Brain microvascular endothelial cell (primary cell): ENCODE measurements around the gene TAC4.

Source experiments
- DNase-seq: peaks from one replicate; pipeline ENCODE4 v3.0.0-alpha.2; 2020
- H3K27ac ChIP-seq: fragments of 250-450 bp; sonication (Bioruptor Pico); 2 replicates; pipeline ENCODE4 v1.5.1; 2020; ENCODE audit warnings: mild to moderate bottlenecking, moderate library complexity
- H3K27me3 ChIP-seq: fragments of 250-450 bp; sonication (Bioruptor Pico); replicated peaks from 2 replicates; pipeline ENCODE4 v1.5.1; 2020; ENCODE audit warnings: mild to moderate bottlenecking
- H3K36me3 ChIP-seq: fragments of 250-450 bp; sonication (Bioruptor Pico); replicated peaks from 2 replicates; pipeline ENCODE4 v1.5.1; 2020; ENCODE audit warnings: mild to moderate bottlenecking
- H3K4me3 ChIP-seq: 2 replicates; pipeline ENCODE4 v1.5.1; 2011; ENCODE audit warnings: low read depth, mild to moderate bottlenecking, control low read depth, low read length, moderate library complexity
- in situ Hi-C: cut with HindIII; loops from 2 replicates; pipeline ENCODE4 v1.10.0; 2017; ENCODE audit warnings: low sequenced_read_pairs, low pct_ligation_motif_present
- TF ChIP-seq, protein P1 (sequence below): IDR thresholded peaks from 2 replicates; pipeline ENCODE4 v1.5.1; 2011; ENCODE audit warnings: low read depth, mild to moderate bottlenecking, moderate library complexity, low read length, control low read depth, inconsistent platforms; ENCODE audit errors: missing control alignments

TAC4 gene

DNA sequence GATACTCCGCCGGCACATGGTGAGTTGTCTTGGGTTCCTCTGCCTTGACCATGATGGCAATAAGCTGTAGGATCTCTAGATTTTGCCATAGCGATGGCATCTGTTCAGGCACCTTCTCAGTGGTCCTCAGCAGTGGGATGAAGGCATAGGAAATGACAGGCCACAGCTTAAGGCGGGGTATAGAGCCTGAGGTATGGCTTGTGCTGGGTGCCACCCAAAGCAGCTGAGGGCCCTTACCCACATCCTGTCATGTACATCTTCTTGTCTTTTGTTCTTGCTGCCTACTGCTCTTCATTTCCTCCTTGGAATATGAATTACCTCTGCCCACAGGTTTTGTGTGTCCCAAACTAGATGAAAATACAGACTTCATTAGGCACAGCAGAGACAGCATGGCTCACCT is 29.9 kb downstream of the TAC4 start:
- TF ChIP-seq, protein P1, sequence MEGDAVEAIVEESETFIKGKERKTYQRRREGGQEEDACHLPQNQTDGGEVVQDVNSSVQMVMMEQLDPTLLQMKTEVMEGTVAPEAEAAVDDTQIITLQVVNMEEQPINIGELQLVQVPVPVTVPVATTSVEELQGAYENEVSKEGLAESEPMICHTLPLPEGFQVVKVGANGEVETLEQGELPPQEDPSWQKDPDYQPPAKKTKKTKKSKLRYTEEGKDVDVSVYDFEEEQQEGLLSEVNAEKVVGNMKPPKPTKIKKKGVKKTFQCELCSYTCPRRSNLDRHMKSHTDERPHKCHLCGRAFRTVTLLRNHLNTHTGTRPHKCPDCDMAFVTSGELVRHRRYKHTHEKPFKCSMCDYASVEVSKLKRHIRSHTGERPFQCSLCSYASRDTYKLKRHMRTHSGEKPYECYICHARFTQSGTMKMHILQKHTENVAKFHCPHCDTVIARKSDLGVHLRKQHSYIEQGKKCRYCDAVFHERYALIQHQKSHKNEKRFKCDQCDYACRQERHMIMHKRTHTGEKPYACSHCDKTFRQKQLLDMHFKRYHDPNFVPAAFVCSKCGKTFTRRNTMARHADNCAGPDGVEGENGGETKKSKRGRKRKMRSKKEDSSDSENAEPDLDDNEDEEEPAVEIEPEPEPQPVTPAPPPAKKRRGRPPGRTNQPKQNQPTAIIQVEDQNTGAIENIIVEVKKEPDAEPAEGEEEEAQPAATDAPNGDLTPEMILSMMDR = no peak
- no peak overlapping the region for H3K4me3 ChIP-seq
- H3K27ac ChIP-seq = no peak overlapping the region
- in situ Hi-C loops = no loop called here
- no peak for DNase-seq
- no peaks in the 10 kb centered on the region for H3K27me3 ChIP-seq
- peaks cover 32% of the 10 kb centered on the region for H3K36me3 ChIP-seq

DNA sequence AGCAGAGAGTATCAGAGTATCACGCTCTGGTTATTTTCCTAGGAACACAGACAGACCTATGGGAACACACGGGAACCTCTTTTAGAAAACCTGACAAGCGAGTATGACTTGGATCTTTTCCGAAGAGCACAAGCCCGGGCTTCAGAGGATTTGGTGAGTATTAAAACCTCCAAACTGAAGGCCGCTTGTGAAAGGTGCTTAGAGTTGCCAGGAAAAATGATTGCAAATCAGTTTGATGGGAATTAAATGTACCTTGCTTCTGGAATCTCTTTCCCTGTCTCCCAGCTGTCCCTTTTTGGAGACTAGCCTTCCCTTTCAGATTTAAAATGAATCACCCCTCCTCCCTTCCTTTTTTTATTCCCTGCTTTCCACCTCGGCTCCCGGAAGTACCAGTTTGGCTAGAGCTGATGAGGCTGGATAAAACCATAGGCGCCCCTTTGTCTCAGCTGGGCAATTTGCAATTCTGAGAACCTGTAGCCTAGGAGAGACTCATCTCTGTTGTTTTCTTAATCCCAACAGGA is 32.0 kb downstream of the TAC4 start:
- no peak overlapping the region for H3K4me3 ChIP-seq
- H3K27ac ChIP-seq = no peak overlapping the region
- H3K36me3 ChIP-seq = peaks cover 21% of the 10 kb centered on the region
- DNase-seq = no peak
- TF ChIP-seq, protein P1 = no peak
- no peaks in the 10 kb centered on the region for H3K27me3 ChIP-seq
- in situ Hi-C loops = no loop called here

DNA sequence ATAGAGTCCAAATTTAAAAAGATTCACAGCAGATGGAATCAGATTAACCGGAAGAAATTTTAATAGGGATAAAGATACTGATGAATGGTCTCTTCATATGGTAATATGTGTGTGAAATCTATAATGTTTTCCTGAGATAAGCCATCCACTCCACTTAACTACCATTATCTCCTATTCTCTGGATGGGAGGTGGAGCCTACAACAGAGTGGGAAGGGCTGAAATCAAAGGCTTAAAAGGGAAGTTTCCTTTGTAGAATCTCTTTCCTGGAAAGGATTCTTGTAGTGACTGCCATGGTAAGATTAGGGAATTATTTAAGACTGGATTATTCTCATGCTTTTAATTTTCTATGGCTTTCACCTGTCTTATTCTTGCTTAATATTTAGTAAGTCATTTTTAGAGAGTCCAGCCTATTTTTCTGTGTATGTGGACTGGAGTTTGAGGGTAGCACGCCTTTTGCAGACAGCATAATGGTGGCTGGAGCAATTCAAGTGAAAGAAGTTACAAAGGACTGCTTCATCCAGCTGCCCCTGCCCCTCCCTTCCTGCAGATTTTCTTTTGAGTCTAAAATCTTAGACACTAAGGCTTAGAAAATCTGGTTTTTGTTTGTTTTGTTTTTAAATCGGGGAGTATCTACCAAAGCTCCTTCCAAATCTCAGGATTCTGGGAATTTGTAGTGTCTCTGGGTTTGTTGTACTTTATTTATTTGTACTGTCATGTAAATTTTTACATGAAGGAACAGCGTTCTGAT is 32.9 kb downstream of the TAC4 start:
- no peaks in the 10 kb centered on the region for H3K27me3 ChIP-seq
- no peak for DNase-seq
- no peak overlapping the region for H3K27ac ChIP-seq
- TF ChIP-seq, protein P1 = no peak
- peaks cover 21% of the 10 kb centered on the region for H3K36me3 ChIP-seq
- in situ Hi-C loops = no loop called here
- H3K4me3 ChIP-seq = no peak overlapping the region

DNA sequence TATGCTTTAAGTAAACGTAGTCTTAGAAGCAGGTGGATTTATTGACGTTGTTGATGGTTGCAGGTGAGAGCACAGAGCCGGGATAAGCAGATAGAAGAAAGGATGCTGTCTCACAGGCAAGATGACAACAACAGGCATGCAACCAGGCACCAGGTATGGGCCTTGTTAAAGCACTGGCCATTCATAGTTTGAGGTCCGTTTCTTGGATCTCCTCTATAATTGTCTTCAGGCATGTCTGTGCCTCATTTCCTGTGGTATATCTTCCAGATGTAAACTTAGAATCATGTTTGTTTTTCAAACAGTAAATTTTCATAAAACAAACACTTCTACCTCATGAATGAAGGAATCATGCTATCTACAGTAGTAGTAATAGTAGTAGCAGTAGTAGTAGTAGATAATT is 38.8 kb downstream of the TAC4 start:
- peaks cover 18% of the 10 kb centered on the region for H3K36me3 ChIP-seq
- in situ Hi-C loops = no loop called here
- H3K4me3 ChIP-seq = no peak overlapping the region
- no peaks in the 10 kb centered on the region for H3K27me3 ChIP-seq
- DNase-seq = no peak
- H3K27ac ChIP-seq = no peak overlapping the region
- TF ChIP-seq, protein P1 = no peak

DNA sequence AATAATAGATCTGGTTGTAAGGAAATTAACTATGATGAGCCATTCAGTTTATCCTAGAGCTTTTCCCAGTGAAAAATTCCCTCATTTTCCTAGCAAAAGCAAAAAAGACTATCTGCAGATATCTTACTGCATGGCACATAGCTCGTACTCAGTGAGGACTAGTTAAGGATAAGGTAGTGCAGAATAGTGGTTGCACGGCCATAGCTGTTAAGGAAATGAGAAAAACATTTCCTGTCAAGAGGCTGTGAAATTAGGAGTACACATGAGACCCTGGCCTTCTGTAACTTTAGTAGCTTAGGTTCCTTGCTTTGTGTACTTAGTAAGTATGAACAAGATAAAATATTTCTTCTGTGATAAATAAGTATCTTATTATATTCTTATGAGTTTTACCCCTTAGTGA is 49.1 kb downstream of the TAC4 start:
- H3K4me3 ChIP-seq = no peak overlapping the region
- no peaks in the 10 kb centered on the region for H3K27me3 ChIP-seq
- DNase-seq = no peak
- in situ Hi-C loops = no loop called here
- TF ChIP-seq, protein P1 = no peak
- no peak overlapping the region for H3K27ac ChIP-seq
- H3K36me3 ChIP-seq = peaks cover 29% of the 10 kb centered on the region

DNA sequence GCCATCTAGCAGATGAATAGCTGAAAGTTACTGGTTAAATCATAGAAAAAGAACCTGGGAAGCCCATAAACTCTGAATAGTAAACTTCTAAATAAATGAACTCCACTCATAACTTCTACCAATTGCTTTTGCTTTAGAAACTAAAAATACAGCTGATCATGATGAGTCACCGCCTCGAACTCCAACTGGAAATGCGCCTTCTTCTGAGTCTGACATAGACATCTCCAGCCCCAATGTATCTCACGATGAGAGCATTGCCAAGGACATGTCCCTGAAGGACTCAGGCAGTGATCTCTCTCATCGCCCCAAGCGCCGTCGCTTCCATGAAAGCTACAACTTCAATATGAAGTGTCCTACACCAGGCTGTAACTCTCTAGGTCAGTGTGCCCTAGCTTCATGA is 49.7 kb downstream of the TAC4 start:
- DNase-seq = peak; percentile 46
- Histone ChIP-seq H3K27ac (no peak overlapping the region), H3K36me3 (peaks cover 31% of the 10 kb centered on the region), H3K27me3 (no peaks in the 10 kb centered on the region), H3K4me3 (no peak overlapping the region)
- in situ Hi-C loops = no loop called here
- TF ChIP-seq, protein P1 = no peak
